Fibroblast of villous mesenchyme (primary cell): Measurements from ENCODE around the gene AUTS2. TPM values are rescaled to one million over a fixed set of nuclear protein-coding genes. Genes with fewer than 3 reads are reported as not detected.

Experiments used
- DNase-seq: peaks from one replicate; pipeline ENCODE4 v3.0.0-alpha.2; 2010; ENCODE audit warnings: low read depth
- H3K4me3 ChIP-seq: 2 replicates; pipeline ENCODE4 v1.5.1; 2011; ENCODE audit warnings: low read depth, mild to moderate bottlenecking, low read length
- total RNA-seq: library from RNA; depleted of rRNA; stranded (reverse); fragments of >200 nt; gene quantifications from 2 replicates; pipeline ENCODE4 v1.2.3, GENCODE V29; 2012
- TF ChIP-seq, protein P1 (sequence below): IDR thresholded peaks from 2 replicates; pipeline ENCODE4 v1.5.1; 2012; ENCODE audit warnings: low read depth, mild to moderate bottlenecking, low read length; ENCODE audit not compliant: insufficient read depth

AUTS2 gene
- total RNA-seq, 1 donor, result 3.9 TPM

- DNase-seq, result no peak
- TF ChIP-seq, protein P1, sequence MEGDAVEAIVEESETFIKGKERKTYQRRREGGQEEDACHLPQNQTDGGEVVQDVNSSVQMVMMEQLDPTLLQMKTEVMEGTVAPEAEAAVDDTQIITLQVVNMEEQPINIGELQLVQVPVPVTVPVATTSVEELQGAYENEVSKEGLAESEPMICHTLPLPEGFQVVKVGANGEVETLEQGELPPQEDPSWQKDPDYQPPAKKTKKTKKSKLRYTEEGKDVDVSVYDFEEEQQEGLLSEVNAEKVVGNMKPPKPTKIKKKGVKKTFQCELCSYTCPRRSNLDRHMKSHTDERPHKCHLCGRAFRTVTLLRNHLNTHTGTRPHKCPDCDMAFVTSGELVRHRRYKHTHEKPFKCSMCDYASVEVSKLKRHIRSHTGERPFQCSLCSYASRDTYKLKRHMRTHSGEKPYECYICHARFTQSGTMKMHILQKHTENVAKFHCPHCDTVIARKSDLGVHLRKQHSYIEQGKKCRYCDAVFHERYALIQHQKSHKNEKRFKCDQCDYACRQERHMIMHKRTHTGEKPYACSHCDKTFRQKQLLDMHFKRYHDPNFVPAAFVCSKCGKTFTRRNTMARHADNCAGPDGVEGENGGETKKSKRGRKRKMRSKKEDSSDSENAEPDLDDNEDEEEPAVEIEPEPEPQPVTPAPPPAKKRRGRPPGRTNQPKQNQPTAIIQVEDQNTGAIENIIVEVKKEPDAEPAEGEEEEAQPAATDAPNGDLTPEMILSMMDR, result no peak
Measured at GRCh38 chr7:70487886-70488285, 889.6 kb downstream of the AUTS2 start.

GRCh38 chr7:70489813-70490212, 891.5 kb downstream of the AUTS2 start:
- DNase-seq, result no peak
- TF ChIP-seq, protein P1, result no peak
- H3K4me3 ChIP-seq, result no peak overlapping the region

More at GRCh38 chr7:70487886-70488285, 889.6 kb downstream of the AUTS2 start:
- no peak overlapping the region for H3K4me3 ChIP-seq

DNA sequence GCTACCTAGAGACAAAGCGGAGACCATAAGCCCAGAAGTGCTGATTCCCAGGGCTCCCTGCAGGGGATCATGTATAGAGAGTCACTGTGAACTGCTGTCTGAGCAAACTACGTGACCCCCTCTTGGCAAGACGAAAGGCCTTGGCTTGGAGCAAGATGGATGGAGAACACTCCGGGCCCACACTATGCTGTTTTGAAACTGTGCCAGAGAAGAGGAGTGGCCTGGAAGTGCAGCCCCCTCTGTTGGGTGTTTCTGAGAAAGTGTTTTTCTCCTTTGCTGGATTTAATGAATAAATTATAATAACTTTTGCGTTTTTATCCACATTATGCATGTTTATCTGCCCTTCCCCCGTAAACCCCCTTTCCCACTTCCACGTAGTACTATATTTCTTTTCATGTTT, 894.4 kb downstream of the AUTS2 start:
- DNase-seq, result no peak
- H3K4me3 ChIP-seq, result no peak overlapping the region
- TF ChIP-seq, protein P1, result no peak

DNA sequence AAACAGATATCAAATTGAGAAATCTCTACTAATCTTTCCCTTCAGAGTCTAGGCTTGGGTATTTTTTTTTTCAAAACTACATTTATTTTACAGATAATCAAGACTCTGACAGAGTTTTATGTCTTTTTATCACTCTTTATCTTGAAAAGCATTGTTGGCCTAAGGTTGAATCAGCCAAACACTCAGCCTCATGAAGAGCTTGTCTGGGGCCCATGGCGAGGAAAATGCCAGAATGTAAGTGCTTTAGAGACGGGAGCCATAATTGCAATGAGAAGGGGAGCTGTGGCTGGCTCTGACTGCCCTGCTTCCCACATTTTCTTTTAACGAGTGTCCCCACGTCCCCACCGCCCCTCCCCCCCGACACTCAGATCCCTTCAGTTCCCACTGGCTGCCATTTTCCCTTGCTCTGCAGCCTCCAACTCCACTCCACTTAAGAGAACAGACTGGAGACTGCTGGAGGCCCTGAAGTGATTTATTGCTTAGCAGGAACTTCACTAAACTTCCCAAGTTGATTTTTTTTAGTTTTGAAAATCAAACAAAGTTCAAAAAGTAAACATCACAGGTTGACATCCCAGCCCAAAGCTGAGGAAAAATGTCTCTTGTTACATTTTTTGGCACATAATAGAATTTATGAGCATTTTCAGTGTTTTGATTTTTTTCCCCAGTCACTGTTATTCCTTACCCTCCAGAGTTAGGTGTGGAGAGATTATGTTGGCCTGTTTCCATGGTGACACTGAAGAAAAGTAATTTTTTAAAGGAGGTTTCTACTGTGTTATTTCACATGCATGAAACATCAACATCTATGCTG, 896.2 kb downstream of the AUTS2 start:
- no peak for DNase-seq
- H3K4me3 ChIP-seq, result no peak overlapping the region
- TF ChIP-seq, protein P1, result no peak

DNA sequence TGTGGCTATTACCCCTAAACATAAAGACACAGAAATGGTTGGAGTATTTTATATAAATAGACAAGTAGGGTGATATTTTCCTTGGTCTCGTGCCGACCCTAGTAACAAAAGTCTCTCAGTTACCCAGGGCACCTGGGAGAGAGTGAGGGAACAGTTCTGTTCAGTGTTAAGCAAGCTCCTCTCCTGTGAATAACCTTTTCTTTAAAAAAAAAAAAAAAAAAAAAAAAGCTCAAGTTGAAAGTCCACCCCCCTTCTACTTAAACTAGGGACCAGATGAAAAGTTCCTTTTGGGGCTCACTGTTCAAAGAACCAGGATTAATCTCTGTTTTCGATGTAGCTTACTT, 896.7 kb downstream of the AUTS2 start:
- TF ChIP-seq, protein P1, result no peak
- DNase-seq, result no peak
- H3K4me3 ChIP-seq, result no peak overlapping the region

DNA sequence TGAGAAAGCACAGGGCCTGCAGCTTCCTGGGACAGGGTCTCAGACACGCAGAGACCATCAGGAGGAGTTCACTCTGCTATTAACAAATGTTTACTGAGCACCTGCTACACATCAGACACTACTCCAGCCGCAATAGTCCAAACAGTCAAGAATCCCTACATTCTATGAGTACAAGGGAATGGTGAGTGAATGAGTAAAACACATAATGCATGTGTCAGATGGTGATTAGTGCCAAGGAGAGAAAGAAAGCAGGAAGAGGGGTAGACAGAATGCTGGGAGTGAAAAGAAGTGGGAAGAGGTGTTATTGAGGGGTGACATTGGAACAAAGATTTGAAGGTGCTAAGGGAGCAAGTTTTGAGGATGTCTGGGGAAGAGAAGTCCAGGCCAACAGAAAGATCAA, 899.5 kb downstream of the AUTS2 start:
- H3K4me3 ChIP-seq, result no peak overlapping the region
- DNase-seq, result no peak
- TF ChIP-seq, protein P1, result no peak
